Esophagus squamous epithelium (tissue), 4 donors: ENCODE results near the gene USH2A.

Source experiments
- POLR2A ChIP-seq, 4 donors: fragments of 450-650 bp; IDR thresholded peaks; one replicate each; pipeline ENCODE4 v1.6.1; 2017; ENCODE audit warnings: antibody characterized with exemption in 4 of 4, mild to moderate bottlenecking in 4 of 4, moderate library complexity in 3 of 4
- TF ChIP-seq, protein P1 (sequence below), 6 experiments: fragments of 450-650 bp in 4 of 6; fragments of 200-600 bp in 2 of 6; sonication (generic) in 2 of 6; IDR thresholded peaks; one replicate each; pipeline ENCODE4 v1.5.1; 2016 to 2019; ENCODE audit warnings: antibody characterized with exemption in 6 of 6, mild to moderate bottlenecking in 4 of 6, moderate library complexity in 4 of 6

DNA sequence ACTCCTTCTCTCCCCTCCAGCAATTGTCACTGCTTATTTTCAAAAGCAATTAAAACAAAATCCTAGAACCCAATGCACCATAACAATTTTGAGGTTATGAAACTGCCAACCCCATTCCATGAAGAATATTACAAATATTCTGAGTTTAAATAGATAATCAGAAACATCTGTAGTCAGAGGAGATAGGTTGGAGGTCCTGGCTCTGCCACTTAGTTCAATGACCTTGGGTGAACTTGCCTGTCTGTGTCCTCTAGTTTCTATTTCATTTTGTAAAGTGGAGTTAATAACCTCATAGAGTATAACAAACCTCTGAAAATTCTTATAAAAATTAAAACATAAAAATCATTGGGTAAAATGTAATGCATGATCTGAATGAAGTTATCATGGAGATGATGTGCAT lies 691.5 kb downstream of the USH2A start:
- TF ChIP-seq, protein P1, sequence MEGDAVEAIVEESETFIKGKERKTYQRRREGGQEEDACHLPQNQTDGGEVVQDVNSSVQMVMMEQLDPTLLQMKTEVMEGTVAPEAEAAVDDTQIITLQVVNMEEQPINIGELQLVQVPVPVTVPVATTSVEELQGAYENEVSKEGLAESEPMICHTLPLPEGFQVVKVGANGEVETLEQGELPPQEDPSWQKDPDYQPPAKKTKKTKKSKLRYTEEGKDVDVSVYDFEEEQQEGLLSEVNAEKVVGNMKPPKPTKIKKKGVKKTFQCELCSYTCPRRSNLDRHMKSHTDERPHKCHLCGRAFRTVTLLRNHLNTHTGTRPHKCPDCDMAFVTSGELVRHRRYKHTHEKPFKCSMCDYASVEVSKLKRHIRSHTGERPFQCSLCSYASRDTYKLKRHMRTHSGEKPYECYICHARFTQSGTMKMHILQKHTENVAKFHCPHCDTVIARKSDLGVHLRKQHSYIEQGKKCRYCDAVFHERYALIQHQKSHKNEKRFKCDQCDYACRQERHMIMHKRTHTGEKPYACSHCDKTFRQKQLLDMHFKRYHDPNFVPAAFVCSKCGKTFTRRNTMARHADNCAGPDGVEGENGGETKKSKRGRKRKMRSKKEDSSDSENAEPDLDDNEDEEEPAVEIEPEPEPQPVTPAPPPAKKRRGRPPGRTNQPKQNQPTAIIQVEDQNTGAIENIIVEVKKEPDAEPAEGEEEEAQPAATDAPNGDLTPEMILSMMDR (IDR thresholded peaks at IDR 0.05): no peak
- TF ChIP-seq POLR2A (IDR thresholded peaks at IDR 0.05): no peak
